Globus pallidus (tissue), 1 donor: ENCODE results near the gene ARHGEF17.
"Not testable (repeated sequence)": the region's sequence is repeated elsewhere in the genome, so short reads cannot be mapped to it uniquely, and the experiment has no call there.

Experiments used
- DNase-seq: peaks from one replicate; pipeline ENCODE4 v3.0.0-alpha.2; 2015; ENCODE audit warnings: low spot score

ARHGEF17 gene

GRCh38 chr11:73271936-73272679 is 36.0 kb upstream of the ARHGEF17 start, which contains the start of gene P2RY6:
TSS of gene P2RY6 (plus strand) at chr11:73272338. CDS start at chr11:73296519, 24,181 bp downstream.
- peak; percentile 41 for DNase-seq

DNA sequence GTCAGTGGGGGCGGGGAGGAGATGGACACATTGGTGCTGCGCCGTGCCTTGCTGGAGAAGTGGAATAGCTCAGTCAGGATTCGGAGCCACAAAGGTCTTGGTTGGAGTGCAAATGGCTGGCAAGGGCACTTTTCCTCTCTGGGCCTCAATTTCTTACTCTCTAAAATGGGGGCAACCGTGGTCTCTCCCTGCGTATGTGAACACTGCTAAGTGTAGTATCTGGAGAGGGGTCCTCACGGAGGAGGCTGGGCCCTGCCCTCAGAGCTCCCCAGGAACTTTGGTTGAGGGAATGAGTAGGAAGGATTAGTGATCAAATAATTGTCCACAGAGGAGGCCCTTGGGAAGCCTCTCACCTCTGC is 35.4 kb upstream of the ARHGEF17 start:
- no peak for DNase-seq

GRCh38 chr11:73273222-73273895 is 34.7 kb upstream of the ARHGEF17 start:
- DNase-seq = no peak

- DNase-seq = not testable (repeated sequence)
These were observed 33.9 kb upstream of the ARHGEF17 start for GRCh38 chr11:73274191-73274590.

DNA sequence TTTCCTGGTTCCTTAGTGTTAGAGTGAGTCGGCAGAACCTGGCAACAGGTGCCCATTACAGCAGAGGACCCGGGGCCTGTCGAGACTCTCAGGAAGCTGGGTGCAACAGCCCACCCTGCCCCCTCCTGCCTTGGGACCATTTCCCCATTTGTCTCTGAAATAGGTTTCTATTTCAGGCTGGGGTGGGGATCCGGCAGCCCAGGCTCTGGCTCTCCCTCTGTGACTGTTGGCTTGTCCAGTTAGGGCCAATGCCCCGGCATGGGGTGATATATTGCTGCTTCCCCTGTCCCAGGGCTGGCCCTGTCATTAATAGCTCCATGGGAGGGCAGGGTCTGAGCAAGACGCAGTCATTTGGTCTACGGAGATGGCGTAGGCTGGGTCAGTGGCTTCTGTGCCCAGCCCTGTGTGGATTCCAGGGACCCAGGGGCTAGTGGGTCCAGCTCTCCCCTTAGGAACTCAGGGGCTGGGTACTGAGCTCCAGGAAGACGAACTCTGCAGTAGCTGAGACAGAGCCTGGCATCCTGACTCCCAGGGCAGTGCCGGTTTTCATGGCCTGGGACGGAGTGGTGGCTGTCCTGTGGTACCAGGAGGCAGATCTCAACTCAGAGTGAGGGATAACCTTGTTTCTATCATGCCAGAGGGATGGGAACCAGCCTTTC is 33.2 kb upstream of the ARHGEF17 start:
- DNase-seq = no peak

- no peak for DNase-seq
These were observed 32.7 kb upstream of the ARHGEF17 start for GRCh38 chr11:73275381-73275750.

GRCh38 chr11:73277467-73277866 is 30.6 kb upstream of the ARHGEF17 start:
- no peak for DNase-seq

DNA sequence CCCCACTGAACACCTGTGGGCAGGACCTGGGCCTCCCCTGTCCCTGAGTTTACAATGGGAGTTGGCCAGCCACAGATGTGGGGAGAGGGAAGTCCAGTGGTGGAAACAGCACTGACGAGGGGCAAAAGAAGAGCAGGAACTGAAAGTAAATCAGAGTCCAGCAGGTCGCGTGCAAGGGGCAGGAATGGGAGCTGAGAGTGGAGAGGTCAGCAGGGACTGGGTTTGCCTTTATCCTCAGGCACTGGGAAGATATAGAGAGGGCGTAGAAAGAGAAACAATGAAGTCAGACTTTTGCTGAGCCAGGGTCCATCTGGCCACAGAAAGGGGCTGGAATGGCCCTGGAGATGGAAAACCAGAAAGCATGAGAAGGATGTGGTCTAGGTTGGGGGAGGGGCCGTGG is 27.4 kb upstream of the ARHGEF17 start:
- no peak for DNase-seq

DNA sequence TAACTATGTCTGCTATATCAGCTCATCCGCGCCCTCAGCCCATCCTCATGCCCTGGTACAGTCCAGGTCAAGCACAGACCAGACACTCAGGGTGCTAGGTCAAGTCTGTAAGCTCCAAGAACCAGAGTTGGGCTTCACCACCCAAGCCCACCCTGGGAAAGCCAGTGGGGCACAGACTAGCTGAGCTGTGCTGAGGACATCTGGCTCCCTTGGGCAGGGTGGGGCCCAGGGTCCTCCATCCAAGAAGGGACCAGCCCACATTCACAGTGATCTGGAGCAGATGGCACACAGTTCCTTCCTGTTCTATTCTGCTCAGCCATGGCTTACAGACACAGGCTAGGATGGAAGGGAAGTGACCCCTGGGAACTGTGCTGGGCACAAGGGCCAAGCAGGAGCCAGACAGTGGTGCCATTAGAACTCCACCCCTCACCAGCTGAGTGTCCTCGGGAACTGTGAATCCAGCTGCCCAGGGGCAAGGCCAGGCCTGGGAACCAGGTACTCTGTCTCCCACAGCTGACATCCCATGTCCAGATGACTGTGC is 26.8 kb upstream of the ARHGEF17 start:
- DNase-seq = no peak

- no peak for DNase-seq
These were observed 26.0 kb upstream of the ARHGEF17 start for GRCh38 chr11:73281796-73282660.

- DNase-seq = no peak
These were observed 24.6 kb upstream of the ARHGEF17 start for GRCh38 chr11:73283276-73284000.

- no peak for DNase-seq
These were observed 24.0 kb upstream of the ARHGEF17 start for GRCh38 chr11:73284106-73284505.

DNA sequence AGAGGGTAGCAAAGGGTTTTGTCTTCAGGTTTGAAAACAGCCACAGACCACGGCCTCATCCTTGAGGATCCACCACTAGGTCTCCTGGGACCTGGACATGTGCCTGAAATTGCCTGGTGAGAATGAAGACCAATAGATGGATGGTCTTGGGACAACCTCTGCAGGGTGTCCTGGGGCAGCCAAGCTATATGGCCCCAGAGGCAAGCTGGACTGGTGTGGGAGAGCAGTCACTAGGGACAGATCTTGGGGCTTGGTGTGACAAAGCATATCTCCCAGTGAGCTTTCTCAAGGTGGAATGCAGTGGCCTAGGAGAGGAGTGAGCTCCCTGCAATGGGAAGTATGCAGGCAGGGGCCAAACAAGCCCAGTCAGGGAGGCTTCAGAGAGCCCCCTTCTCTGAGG is 22.4 kb upstream of the ARHGEF17 start:
- DNase-seq = no peak

DNA sequence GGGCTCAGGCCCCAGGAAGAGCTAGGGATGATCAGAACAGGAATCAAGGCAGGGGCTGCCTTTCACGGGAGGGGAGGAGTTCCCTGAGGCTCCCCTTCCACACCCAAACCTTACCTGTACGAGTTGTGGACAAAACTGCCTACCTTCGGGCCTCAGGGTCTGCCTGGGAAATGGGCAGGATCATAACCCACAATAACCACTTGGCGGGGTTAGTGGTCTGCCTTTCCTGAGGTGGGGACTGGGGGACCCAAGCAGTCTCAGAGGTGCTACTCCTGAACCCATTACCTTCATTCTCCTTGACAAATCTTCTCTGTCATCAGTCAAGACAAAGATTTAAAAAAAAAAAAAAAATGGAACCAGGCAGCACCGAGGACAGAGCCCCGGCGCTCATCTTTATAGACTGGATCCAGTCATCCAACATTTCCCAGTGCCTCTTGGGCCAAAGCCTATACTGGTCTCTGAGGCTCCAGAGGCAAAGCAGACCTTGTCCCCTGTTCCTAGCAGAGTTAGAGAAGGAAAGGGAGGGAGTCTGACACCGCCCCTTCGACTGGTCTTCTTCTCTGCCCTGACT is 21.8 kb upstream of the ARHGEF17 start:
- no peak for DNase-seq

- DNase-seq = no peak
These were observed 20.5 kb upstream of the ARHGEF17 start for GRCh38 chr11:73287400-73288101.

DNA sequence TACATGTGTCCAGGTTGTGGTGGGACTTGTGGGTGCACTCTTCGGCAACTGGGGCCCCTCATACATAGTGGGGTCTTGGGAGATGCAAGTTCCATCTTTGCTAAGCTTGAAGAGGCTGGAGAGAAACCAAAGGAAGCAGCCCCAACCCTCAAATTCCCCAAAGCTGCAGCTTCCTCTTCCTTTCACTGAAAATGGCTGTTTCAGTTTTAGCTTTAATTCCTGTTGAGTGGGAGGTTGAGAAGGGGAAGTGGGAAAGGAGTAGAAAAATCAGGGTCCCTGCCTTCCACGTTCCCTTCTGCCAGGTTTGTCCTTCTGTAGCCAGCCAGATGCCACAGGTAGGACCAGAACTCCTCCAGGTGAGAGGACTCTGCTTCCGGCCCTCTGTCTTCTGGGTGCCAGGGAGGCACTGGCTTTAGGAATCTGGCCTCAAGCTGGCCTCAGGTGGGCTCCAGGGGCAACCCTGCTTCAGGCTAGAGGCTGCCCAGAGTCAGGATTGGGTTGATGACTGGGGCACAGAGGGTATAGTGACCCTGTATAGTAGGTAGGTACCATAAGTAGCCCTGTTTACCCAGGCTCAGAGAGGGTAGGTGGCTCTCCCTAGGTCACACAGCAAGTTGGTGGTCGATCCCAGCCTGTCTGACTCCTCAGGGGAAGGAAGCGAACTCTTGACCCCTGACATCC is 19.7 kb upstream of the ARHGEF17 start:
- DNase-seq = peak; percentile 42

DNA sequence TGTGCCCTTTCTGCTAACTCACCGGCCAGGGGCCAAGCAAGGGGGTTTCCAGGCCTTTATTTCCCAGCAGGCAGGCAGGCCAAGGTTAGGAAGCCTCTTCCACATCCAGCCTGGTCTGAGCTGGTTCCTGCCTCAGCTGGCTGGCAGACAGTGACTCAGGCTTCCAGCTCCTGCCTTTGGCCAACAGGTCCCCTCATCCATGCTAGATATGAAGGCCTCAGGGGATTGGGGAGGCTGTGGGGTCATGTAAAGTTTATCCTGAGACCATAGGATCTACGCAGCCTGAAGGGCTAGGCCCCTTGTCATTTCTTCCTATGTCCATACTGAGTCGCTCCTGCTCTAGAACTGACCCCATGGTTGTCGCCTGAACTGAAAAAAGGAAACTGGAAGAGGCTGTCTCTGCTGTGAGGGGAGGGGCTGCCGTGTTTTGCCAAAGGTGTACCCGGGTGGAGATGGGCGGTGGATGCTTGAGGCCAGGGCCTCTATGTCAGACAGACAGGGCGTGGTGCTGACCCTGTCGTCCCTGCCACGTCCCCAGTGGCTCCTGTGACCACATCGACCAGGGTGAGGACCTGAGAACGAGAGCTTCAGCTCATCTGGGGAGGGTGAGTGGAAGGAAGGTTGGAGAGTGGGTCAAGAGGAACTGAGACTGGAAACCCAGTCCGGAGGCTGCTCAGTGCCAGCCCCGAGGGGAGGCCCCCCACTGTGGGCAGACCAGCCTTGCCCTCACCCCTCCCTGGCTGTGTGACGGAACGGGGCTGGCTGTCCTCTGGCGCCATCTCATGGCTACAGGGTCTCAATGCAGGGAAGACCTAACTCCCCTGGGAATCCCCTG is 19.0 kb upstream of the ARHGEF17 start:
- peak; percentile 70 for DNase-seq

GRCh38 chr11:73290536-73290935 is 17.5 kb upstream of the ARHGEF17 start:
- DNase-seq = no peak

DNA sequence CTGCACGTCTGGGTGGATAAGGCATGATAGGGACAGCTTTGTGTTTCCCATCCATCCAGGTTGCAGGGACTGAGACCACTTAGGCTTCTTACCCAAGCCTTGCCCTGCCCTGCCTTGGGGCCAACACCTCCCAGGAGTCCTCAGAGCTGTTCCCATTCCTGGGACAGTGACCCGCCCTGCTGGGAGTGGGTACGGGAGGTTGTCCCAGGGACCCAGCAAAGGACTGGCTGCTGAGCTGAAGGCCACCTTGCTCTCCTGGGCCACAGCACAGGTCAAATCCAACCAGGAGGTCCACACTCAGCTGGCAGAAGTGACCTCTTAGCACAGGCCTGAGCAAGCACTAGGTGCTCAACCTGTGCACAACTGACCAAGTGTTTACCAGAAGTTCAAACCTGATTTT is 16.9 kb upstream of the ARHGEF17 start:
- no peak for DNase-seq
